ENCODE data around the gene ANKRD18A. TPM values are rescaled to one million over a fixed set of nuclear protein-coding genes. Genes with fewer than 3 reads are reported as not detected.
"Not testable (repeated sequence)": the region's sequence is repeated elsewhere in the genome, so short reads cannot be mapped to it uniquely, and the experiment has no call there.

ANKRD18A gene
- total RNA-seq, 1 experiment from 2014 or later: 14.4 TPM

GRCh38 chr9:38583765-38584164, 36.6 kb downstream of the ANKRD18A start:
- H3K23ac ChIP-seq (ENCODE audit: insufficient read length, low read depth, low read length); H4K8ac ChIP-seq (replicated peaks; ENCODE audit: insufficient read length, low read depth, low read length); H2AK5ac ChIP-seq (ENCODE audit: insufficient read length, low read length); H3K27me3 Mint-ChIP-seq (ENCODE audit: low read depth); H3K18ac ChIP-seq (ENCODE audit: insufficient read length, low read depth, low read length); H3K36me3 Mint-ChIP-seq (ENCODE audit: insufficient read depth in 1 of 3, low read depth in 3 of 3); H2BK15ac ChIP-seq (ENCODE audit: low read depth, low read length); H3K79me2 ChIP-seq (ENCODE audit: insufficient read depth, low read length); H3K4me3 Mint-ChIP-seq; H4K91ac ChIP-seq (ENCODE audit: insufficient read length, low read depth, low read length); H3T11ph ChIP-seq (ENCODE audit: low read length); H4K20me1 ChIP-seq (ENCODE audit: control insufficient read depth, insufficient read depth, insufficient read length); H3K4ac ChIP-seq (ENCODE audit: low read depth, low read length); H3K4me2 ChIP-seq (ENCODE audit: insufficient read depth, insufficient read length, low read length); H2BK20ac ChIP-seq (ENCODE audit: low read depth, low read length, poor library complexity, severe bottlenecking); H3K79me1 ChIP-seq (ENCODE audit: insufficient read depth, low read depth, low read length, poor library complexity, severe bottlenecking); H3K9me3 ChIP-seq (ENCODE audit: control insufficient read depth, low read depth, low read length); H2BK120ac ChIP-seq (ENCODE audit: low read depth, low read length, poor library complexity, severe bottlenecking); H3K9me3 Mint-ChIP-seq; H2AFZ ChIP-seq (ENCODE audit: low read length); H3K4me1 ChIP-seq (ENCODE audit: insufficient read depth, low read length); H3K23me2 ChIP-seq (ENCODE audit: insufficient read length, low read depth, low read length, poor library complexity, severe bottlenecking); H3K27ac ChIP-seq (ENCODE audit: insufficient read length, low read depth, low read length); H2BK5ac ChIP-seq (ENCODE audit: insufficient read length, low read length); H3K56ac ChIP-seq (ENCODE audit: insufficient read length, low read depth, low read length); H3K9ac ChIP-seq (ENCODE audit: extremely low read depth, insufficient read length, low read length); H3K27me3 ChIP-seq (ENCODE audit: insufficient read depth, low read length); H4K5ac ChIP-seq (ENCODE audit: insufficient read length, low read depth, low read length); H3K27ac Mint-ChIP-seq; H2BK12ac ChIP-seq (ENCODE audit: insufficient read length, low read depth, low read length); H3K14ac ChIP-seq (ENCODE audit: insufficient read depth, low read length): not testable (repeated sequence)
- WGBS (ENCODE audit: extremely low coverage, insufficient read length, low lambda C conversion rate): no CpG with 5 or more reads among the region's 3 CpGs
- peak; percentile 77 for DNase-seq
- H3K4me1 Mint-ChIP-seq: peaks cover 9 to 11% of the 10 kb centered on the region in 2 experiments

- H3K79me1 ChIP-seq (ENCODE audit: insufficient read depth, low read depth, low read length, poor library complexity, severe bottlenecking); H3K56ac ChIP-seq (ENCODE audit: insufficient read length, low read depth, low read length); H3T11ph ChIP-seq (ENCODE audit: low read length); H2BK20ac ChIP-seq (ENCODE audit: low read depth, low read length, poor library complexity, severe bottlenecking); H3K4me3 Mint-ChIP-seq; H4K91ac ChIP-seq (ENCODE audit: insufficient read length, low read depth, low read length); H3K9me3 ChIP-seq (ENCODE audit: control insufficient read depth, low read depth, low read length); H3K23me2 ChIP-seq (ENCODE audit: insufficient read length, low read depth, low read length, poor library complexity, severe bottlenecking); DNase-seq; H2BK120ac ChIP-seq (ENCODE audit: low read depth, low read length, poor library complexity, severe bottlenecking); H3K27me3 ChIP-seq (ENCODE audit: insufficient read depth, low read length); H3K27ac ChIP-seq (ENCODE audit: insufficient read length, low read depth, low read length); H2AK5ac ChIP-seq (ENCODE audit: insufficient read length, low read length); H3K4me2 ChIP-seq (ENCODE audit: insufficient read depth, insufficient read length, low read length); H3K36me3 Mint-ChIP-seq (ENCODE audit: insufficient read depth in 1 of 3, low read depth in 3 of 3); H3K27ac Mint-ChIP-seq; H3K27me3 Mint-ChIP-seq (ENCODE audit: low read depth); H3K18ac ChIP-seq (ENCODE audit: insufficient read length, low read depth, low read length); H3K9me3 Mint-ChIP-seq; H3K4ac ChIP-seq (ENCODE audit: low read depth, low read length); H3K79me2 ChIP-seq (ENCODE audit: insufficient read depth, low read length); H3K14ac ChIP-seq (ENCODE audit: insufficient read depth, low read length); H2BK12ac ChIP-seq (ENCODE audit: insufficient read length, low read depth, low read length); H3K4me1 ChIP-seq (ENCODE audit: insufficient read depth, low read length); H3K9ac ChIP-seq (ENCODE audit: extremely low read depth, insufficient read length, low read length); H2BK15ac ChIP-seq (ENCODE audit: low read depth, low read length); H2AFZ ChIP-seq (ENCODE audit: low read length); H4K8ac ChIP-seq (replicated peaks; ENCODE audit: insufficient read length, low read depth, low read length); H3K23ac ChIP-seq (ENCODE audit: insufficient read length, low read depth, low read length); H2BK5ac ChIP-seq (ENCODE audit: insufficient read length, low read length); H4K5ac ChIP-seq (ENCODE audit: insufficient read length, low read depth, low read length); H3K4me1 Mint-ChIP-seq; H4K20me1 ChIP-seq (ENCODE audit: control insufficient read depth, insufficient read depth, insufficient read length): not testable (repeated sequence)
- no CpG with 5 or more reads among the region's 3 CpGs for WGBS (ENCODE audit: extremely low coverage, insufficient read length, low lambda C conversion rate)
Observed at GRCh38 chr9:38580112-38580511, 40.3 kb downstream of the ANKRD18A start.

Data from H9 (cell line).